ENCODE data around the gene OLIG3.

OLIG3 gene

GRCh38 chr6:137518386-137518983, 24.3 kb upstream of the OLIG3 start:
- H3K27me3 ChIP-seq (ENCODE audit: control insufficient read depth in 1 of 2, insufficient read depth in 2 of 2, low read length in 2 of 2) = no peaks in the 10 kb centered on the region
- H3K4me3 ChIP-seq (ENCODE audit: low read depth in 1 of 2, low read length in 2 of 2) = no peak overlapping the region
- H3K9ac ChIP-seq (ENCODE audit: low read length) = no peak overlapping the region
- H3K36me3 ChIP-seq (ENCODE audit: insufficient read depth, low read length) = no peaks in the 10 kb centered on the region
- no peaks in the 10 kb centered on the region for H3K4me1 ChIP-seq (ENCODE audit: insufficient read depth, low read length)
- H3K9me3 ChIP-seq (ENCODE audit: low read length) = no peaks in the 10 kb centered on the region
- H3K27ac ChIP-seq (ENCODE audit: low read depth, low read length) = no peak overlapping the region

- no peak overlapping the region for H3K4me3 ChIP-seq (ENCODE audit: low read depth in 1 of 2, low read length in 2 of 2)
- no peak overlapping the region for H3K27ac ChIP-seq (ENCODE audit: low read depth, low read length)
- H3K27me3 ChIP-seq (ENCODE audit: control insufficient read depth in 1 of 2, insufficient read depth in 2 of 2, low read length in 2 of 2) = peaks cover 0 to 7% of the 10 kb centered on the region in 2 donors
- H3K9ac ChIP-seq (ENCODE audit: low read length) = no peak overlapping the region
- H3K36me3 ChIP-seq (ENCODE audit: insufficient read depth, low read length) = no peaks in the 10 kb centered on the region
- no peaks in the 10 kb centered on the region for H3K9me3 ChIP-seq (ENCODE audit: low read length)
- H3K4me1 ChIP-seq (ENCODE audit: insufficient read depth, low read length) = no peaks in the 10 kb centered on the region
These were observed 20.2 kb upstream of the OLIG3 start for GRCh38 chr6:137514418-137514817.

GRCh38 chr6:137512757-137513605, 18.8 kb upstream of the OLIG3 start:
- Histone ChIP-seq H3K4me3 (ENCODE audit: low read depth in 1 of 2, low read length in 2 of 2) (no peak overlapping the region), H3K4me1 (ENCODE audit: insufficient read depth, low read length) (no peaks in the 10 kb centered on the region), H3K9ac (ENCODE audit: low read length) (no peak overlapping the region), H3K36me3 (ENCODE audit: insufficient read depth, low read length) (no peaks in the 10 kb centered on the region), H3K27me3 (ENCODE audit: control insufficient read depth in 1 of 2, insufficient read depth in 2 of 2, low read length in 2 of 2) (peaks cover 0 to 7% of the 10 kb centered on the region in 2 donors), H3K27ac (ENCODE audit: low read depth, low read length) (no peak overlapping the region), H3K9me3 (ENCODE audit: low read length) (no peaks in the 10 kb centered on the region)

GRCh38 chr6:137510923-137511322, 16.7 kb upstream of the OLIG3 start:
- peaks cover 0 to 7% of the 10 kb centered on the region in 2 donors for H3K27me3 ChIP-seq (ENCODE audit: control insufficient read depth in 1 of 2, insufficient read depth in 2 of 2, low read length in 2 of 2)
- H3K27ac ChIP-seq (ENCODE audit: low read depth, low read length) = no peak overlapping the region
- H3K4me1 ChIP-seq (ENCODE audit: insufficient read depth, low read length) = no peaks in the 10 kb centered on the region
- H3K9me3 ChIP-seq (ENCODE audit: low read length) = no peaks in the 10 kb centered on the region
- H3K4me3 ChIP-seq (ENCODE audit: low read depth in 1 of 2, low read length in 2 of 2) = no peak overlapping the region
- no peak overlapping the region for H3K9ac ChIP-seq (ENCODE audit: low read length)
- H3K36me3 ChIP-seq (ENCODE audit: insufficient read depth, low read length) = no peaks in the 10 kb centered on the region

GRCh38 chr6:137498481-137499190, 4.4 kb upstream of the OLIG3 start:
- Histone ChIP-seq H3K9ac (ENCODE audit: low read length) (no peak overlapping the region), H3K27me3 (ENCODE audit: control insufficient read depth in 1 of 2, insufficient read depth in 2 of 2, low read length in 2 of 2) (peaks cover 59 to 62% of the 10 kb centered on the region in 2 donors), H3K36me3 (ENCODE audit: insufficient read depth, low read length) (no peaks in the 10 kb centered on the region), H3K4me1 (ENCODE audit: insufficient read depth, low read length) (peaks cover 26% of the 10 kb centered on the region), H3K9me3 (ENCODE audit: low read length) (peaks cover 4% of the 10 kb centered on the region), H3K27ac (ENCODE audit: low read depth, low read length) (no peak overlapping the region), H3K4me3 (ENCODE audit: low read depth in 1 of 2, low read length in 2 of 2) (peak overlapping the region in 1 of 2 donors; percentile 35)

DNA sequence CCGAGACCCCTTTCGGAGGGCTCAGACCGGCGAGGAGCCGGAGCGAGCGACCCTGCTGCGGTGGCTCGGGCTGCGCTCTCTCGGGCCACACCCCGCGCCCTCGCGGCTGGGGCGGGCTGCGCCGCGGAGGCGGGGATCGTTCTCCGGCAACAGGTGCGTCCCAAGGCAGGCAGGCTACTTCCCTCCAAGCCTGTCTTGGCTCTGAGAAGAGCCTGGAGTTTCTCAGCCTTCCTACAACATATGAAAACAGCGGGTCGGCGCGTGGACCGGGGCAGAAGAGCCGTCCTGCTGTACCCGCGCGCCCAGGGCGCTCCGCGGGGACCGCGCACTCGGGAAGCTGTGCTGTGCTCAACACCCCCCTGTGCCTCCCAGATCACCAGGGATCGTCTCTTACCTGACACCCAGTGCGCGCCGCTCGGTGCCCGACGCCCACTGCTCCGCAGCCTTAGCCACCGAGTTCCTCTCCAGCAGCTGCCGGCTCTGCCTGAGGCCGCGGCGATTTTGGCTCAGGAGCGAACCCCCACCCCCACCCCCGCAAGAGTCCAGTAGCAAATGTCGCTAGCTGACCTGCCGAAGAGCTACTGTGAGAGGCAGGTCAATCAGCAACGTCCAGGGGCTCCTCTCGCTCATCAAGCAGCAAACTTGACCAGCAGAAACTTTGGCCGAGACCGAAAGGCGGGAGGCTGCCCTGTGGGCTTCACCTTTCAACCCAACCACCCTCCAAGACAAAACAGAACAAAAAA, 3.7 kb upstream of the OLIG3 start:
- H3K4me3 ChIP-seq (ENCODE audit: low read depth in 1 of 2, low read length in 2 of 2) = peak overlapping the region; percentile 16 to 35
- peaks cover 65 to 69% of the 10 kb centered on the region in 2 donors for H3K27me3 ChIP-seq (ENCODE audit: control insufficient read depth in 1 of 2, insufficient read depth in 2 of 2, low read length in 2 of 2)

DNA sequence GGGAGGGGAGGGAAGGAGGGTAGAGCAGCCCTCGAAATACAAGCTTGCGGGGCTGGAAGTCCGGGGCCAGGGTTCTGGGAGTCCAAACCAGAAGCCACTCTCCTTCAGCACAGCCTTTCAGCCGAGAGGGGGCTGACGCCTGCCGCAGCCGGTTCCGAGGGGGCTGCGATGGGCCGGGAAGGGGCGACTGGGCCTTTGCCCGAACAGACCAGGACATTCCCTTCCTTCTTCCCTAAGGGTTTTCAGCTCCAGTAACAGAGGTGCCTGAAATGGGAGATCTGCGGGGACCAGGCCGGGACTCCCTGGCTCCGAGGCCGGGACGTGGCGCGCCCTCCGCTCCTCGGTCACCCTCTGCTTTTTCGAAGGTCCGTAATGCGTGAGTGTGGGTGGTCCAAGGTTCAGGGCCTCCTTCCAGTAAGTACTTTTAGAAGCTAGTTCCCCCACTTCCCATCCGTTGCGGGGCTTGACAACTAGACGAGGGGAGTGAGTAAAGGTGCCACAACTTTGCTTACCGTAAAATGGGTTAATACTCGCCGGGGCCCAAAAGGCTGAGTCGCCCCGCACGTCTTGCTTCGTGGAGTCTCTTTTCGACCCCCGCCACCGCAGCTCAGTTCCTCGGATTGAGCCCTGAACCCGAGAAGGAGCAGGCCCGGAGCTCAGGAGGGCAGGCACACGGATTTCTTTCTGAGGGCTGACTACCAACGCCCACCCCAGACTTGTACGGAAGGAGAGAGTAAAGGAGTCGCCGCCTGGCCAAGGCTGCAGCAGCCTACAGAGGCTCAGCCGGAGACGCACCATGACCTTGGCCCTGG, 2.9 kb upstream of the OLIG3 start:
- H3K4me1 ChIP-seq (ENCODE audit: insufficient read depth, low read length) = peaks cover 26% of the 10 kb centered on the region
- no peak overlapping the region for H3K27ac ChIP-seq (ENCODE audit: low read depth, low read length)
- no peak overlapping the region for H3K9ac ChIP-seq (ENCODE audit: low read length)
- H3K36me3 ChIP-seq (ENCODE audit: insufficient read depth, low read length) = no peaks in the 10 kb centered on the region
- H3K27me3 ChIP-seq (ENCODE audit: control insufficient read depth in 1 of 2, insufficient read depth in 2 of 2, low read length in 2 of 2) = peaks cover 72 to 77% of the 10 kb centered on the region in 2 donors
- H3K9me3 ChIP-seq (ENCODE audit: low read length) = peaks cover 4% of the 10 kb centered on the region
- H3K4me3 ChIP-seq (ENCODE audit: low read depth in 1 of 2, low read length in 2 of 2) = peak overlapping the region in 1 of 2 donors; percentile 35

More for the DNA sequence above, 3.7 kb upstream of the OLIG3 start:
- peaks cover 4% of the 10 kb centered on the region for H3K9me3 ChIP-seq (ENCODE audit: low read length)
- H3K36me3 ChIP-seq (ENCODE audit: insufficient read depth, low read length) = no peaks in the 10 kb centered on the region
- no peak overlapping the region for H3K9ac ChIP-seq (ENCODE audit: low read length)
- peaks cover 26% of the 10 kb centered on the region for H3K4me1 ChIP-seq (ENCODE audit: insufficient read depth, low read length)
- H3K27ac ChIP-seq (ENCODE audit: low read depth, low read length) = no peak overlapping the region

DNA sequence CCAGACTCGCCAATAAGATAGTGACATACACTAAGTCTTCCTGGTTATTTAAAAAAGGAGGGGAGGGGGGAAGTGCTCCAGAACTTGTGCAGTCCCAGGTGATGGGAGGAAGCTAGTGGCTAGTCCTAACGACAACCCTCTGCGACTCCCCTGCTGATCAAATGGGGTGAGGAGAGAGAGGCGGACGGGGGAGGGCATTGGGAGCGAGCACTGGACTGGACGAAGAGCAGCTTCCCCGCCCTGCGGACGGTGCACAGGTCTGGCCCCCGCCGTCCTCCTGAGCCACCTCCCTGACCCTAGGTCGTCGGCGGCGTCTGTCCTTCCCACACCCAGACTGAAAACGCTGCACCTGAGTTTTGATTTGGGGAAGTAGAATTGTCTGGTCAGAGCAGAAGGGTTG, 2.2 kb upstream of the OLIG3 start:
- Histone ChIP-seq H3K9ac (ENCODE audit: low read length) (no peak overlapping the region), H3K4me3 (ENCODE audit: low read depth in 1 of 2, low read length in 2 of 2) (no peak overlapping the region), H3K9me3 (ENCODE audit: low read length) (peaks cover 4% of the 10 kb centered on the region), H3K27ac (ENCODE audit: low read depth, low read length) (no peak overlapping the region), H3K4me1 (ENCODE audit: insufficient read depth, low read length) (peaks cover 26% of the 10 kb centered on the region), H3K36me3 (ENCODE audit: insufficient read depth, low read length) (no peaks in the 10 kb centered on the region), H3K27me3 (ENCODE audit: control insufficient read depth in 1 of 2, insufficient read depth in 2 of 2, low read length in 2 of 2) (peaks cover 78 to 80% of the 10 kb centered on the region in 2 donors)

- peaks cover 26% of the 10 kb centered on the region for H3K4me1 ChIP-seq (ENCODE audit: insufficient read depth, low read length)
These were observed 1.6 kb upstream of the OLIG3 start for GRCh38 chr6:137495703-137496336.

DNA sequence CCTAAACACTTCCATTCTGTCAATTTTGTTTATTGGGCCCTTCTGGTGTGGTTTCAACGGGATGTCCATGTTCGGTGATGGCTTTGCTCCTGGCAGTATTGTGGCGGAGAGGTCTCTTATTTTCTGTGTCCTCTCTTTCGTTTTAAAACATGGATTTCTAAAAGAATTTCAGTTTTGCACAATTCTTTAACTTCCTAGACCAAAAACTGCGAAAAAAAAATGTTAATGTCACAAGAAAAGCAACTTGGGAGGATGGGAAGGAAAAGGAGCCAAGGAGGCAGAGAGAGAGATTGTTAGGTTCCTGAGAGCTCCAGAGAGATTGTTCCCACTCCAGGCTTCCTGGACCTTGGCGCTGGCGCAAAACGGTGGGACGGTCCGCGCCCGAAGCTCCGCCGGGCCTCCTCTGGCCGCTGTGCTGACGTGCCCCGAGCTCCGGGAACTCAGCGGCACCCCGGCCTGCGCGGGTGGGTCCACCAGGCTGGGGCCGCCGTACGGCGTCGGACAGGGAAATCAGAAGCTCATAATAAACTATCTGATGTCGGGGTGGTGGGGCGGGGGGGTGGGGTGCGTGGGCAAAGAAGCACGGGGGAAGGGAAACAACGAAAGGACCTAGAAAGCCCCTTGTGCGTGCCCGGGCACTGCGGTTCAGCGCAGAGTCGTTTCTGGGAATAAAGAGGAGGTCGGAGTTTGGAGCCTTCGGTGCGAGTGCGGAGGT, 951 bp upstream of the OLIG3 start:
- Histone ChIP-seq H3K27me3 (ENCODE audit: control insufficient read depth in 1 of 2, insufficient read depth in 2 of 2, low read length in 2 of 2) (peaks cover 89% of the 10 kb centered on the region in 2 donors), H3K4me1 (ENCODE audit: insufficient read depth, low read length) (peaks cover 26% of the 10 kb centered on the region), H3K27ac (ENCODE audit: low read depth, low read length) (no peak overlapping the region), H3K9me3 (ENCODE audit: low read length) (peaks cover 4% of the 10 kb centered on the region), H3K9ac (ENCODE audit: low read length) (no peak overlapping the region), H3K36me3 (ENCODE audit: insufficient read depth, low read length) (no peaks in the 10 kb centered on the region), H3K4me3 (ENCODE audit: low read depth in 1 of 2, low read length in 2 of 2) (peak overlapping the region in 1 of 2 donors; percentile 1)

More at GRCh38 chr6:137495703-137496336, 1.6 kb upstream of the OLIG3 start:
- Histone ChIP-seq H3K27ac (ENCODE audit: low read depth, low read length) (no peak overlapping the region), H3K9ac (ENCODE audit: low read length) (no peak overlapping the region), H3K27me3 (ENCODE audit: control insufficient read depth in 1 of 2, insufficient read depth in 2 of 2, low read length in 2 of 2) (peaks cover 82 to 83% of the 10 kb centered on the region in 2 donors), H3K9me3 (ENCODE audit: low read length) (peaks cover 4% of the 10 kb centered on the region), H3K4me3 (ENCODE audit: low read depth in 1 of 2, low read length in 2 of 2) (no peak overlapping the region), H3K36me3 (ENCODE audit: insufficient read depth, low read length) (no peaks in the 10 kb centered on the region)

All from muscle layer of colon (tissue), 2 donors.